Activated T-helper 1 cell treated with anti-CD3 and anti-CD28 coated beads, Interleukin-12 subunit alpha, Interleukin-12 subunit beta, Interleukin-2, Interleukin-4 antibody, amounts not matched to agents 30 ng/mL and 10 ng/mL and 1 ng/mL, durations not matched to agents 14 hours and 24 hours and 36 hours (primary cell): ENCODE data around the gene FOXN3. TPM values are rescaled to one million over a fixed set of nuclear protein-coding genes. Genes with fewer than 3 reads are reported as not detected.

ENCODE experiments used
- DNase-seq: peaks from one replicate; pipeline ENCODE4 v3.0.0; 2021; ENCODE audit warnings: low spot score
- H3K27ac Mint-ChIP-seq: one replicate; pipeline ENCODE4 v1.8.0; 2021; ENCODE audit warnings: mild to moderate bottlenecking, mixed read lengths
- H3K27me3 Mint-ChIP-seq: one replicate; pipeline ENCODE4 v1.8.0; 2022; ENCODE audit warnings: mild to moderate bottlenecking, moderate library complexity, mixed read lengths; ENCODE audit not compliant: insufficient read depth
- H3K36me3 Mint-ChIP-seq: one replicate; pipeline ENCODE4 v1.8.0; 2021; ENCODE audit warnings: low read depth, mixed read lengths
- H3K4me1 Mint-ChIP-seq: one replicate; pipeline ENCODE4 v1.8.0; 2021; ENCODE audit warnings: low read depth, mixed read lengths
- H3K4me3 Mint-ChIP-seq: one replicate; pipeline ENCODE4 v1.8.0; 2021; ENCODE audit warnings: mild to moderate bottlenecking, moderate library complexity, mixed read lengths
- H3K9me3 Mint-ChIP-seq: one replicate; pipeline ENCODE4 v1.8.0; 2021; ENCODE audit warnings: mixed read lengths
- intact Hi-C: fragments of 100-400 bp; cut with micrococcal nuclease; formaldehyde crosslinking; loops from one replicate; pipeline ENCODE4 v1.15.1; 2024
- total RNA-seq: library from RNA; stranded (reverse); gene quantifications from 2 replicates; pipeline ENCODE4 v1.2.3, GENCODE V29; 2022

Gene FOXN3
- total RNA-seq, 1 donor from 2014 or later, result 86.9 TPM

DNA sequence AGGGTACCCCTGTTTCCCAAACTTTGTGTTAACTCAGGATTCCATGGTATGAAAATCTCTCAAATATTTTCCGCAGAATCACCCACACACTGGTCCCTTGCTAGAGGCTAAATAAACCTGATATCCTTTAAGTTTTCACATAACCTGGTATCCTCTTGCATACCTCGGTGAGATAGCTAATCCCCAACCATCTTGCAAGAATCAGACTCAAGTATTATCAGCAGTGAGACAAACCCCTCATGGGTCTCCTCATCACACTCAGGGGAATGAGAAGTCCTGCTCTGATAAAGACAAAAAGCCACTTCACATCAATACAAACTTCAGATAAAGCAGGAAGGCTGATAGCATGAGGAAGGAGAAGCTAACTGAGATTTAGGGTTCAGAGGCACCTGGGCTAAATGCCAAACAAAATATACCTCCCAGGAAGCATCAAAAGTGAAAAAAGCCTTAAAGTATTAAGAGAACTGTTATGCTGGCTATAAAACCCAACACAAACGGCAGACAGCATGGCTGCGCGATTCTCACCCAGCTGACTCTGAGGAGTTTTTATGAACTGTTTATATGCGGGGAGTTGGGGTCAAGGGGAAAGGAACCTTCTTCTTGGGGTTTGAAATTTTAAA is 96.5 kb downstream of the FOXN3 start:
- Mint-ChIP-seq H3K4me3 (no peak overlapping the region), H3K9me3 (peaks cover 4% of the 10 kb centered on the region), H3K36me3 (peaks cover 24% of the 10 kb centered on the region), H3K27me3 (no peaks in the 10 kb centered on the region), H3K27ac (no peak overlapping the region), H3K4me1 (peaks cover 34% of the 10 kb centered on the region)
- intact Hi-C loops, result no loop called here
- no peak for DNase-seq

DNA sequence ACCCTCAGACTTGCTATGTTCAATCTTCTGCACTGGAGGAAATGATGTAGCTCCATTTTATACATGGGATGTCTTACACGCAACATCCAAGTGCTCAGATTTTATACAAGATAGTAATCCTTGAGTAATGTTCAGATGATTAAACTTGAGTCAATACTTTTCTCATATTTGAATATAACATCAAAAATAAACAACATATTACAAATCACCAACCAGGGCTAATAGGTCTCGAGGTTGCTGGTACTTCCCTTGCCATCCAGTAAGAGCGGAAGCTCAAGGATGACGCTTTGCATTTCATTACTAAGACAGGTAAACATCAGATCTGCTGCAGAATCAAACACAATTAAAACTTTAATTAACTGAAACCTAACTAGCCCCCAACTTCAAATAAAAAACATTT is 97.3 kb downstream of the FOXN3 start:
- H3K27ac Mint-ChIP-seq, result no peak overlapping the region
- H3K9me3 Mint-ChIP-seq, result peaks cover 4% of the 10 kb centered on the region
- DNase-seq, result no peak
- no peak overlapping the region for H3K4me3 Mint-ChIP-seq
- H3K36me3 Mint-ChIP-seq, result peaks cover 27% of the 10 kb centered on the region
- H3K27me3 Mint-ChIP-seq, result no peaks in the 10 kb centered on the region
- H3K4me1 Mint-ChIP-seq, result peaks cover 27% of the 10 kb centered on the region
- intact Hi-C loops, result no loop called here

DNA sequence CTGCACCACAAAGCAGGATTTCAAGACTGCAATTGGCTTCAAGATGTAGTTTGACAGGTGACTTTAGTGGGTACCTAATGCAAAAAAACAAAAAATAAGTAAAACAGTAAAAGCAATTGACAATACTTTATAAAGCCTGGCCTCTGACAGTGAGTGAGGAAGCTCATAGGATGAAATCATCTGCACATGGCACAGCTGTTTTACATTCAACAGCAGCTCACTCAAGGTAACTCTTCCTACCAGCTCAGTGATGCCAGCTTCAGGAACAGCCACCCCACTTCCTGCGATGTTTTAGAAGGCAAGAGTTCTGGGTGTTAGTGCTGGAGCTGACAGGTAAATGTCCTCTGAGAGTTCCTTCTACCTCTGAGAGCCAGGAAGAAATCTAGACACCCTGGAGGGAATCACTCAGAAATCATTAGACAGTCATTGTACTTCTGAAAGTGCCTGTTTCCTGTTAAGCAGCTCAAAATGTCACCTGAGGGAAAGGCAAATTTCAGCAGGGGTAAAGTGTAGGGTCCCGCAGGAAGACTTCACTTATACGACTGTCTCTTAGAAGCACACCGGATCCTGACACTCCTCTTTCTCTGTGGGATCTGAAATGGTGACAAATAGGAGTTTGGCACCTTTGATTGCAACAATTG is 99.9 kb downstream of the FOXN3 start:
- Mint-ChIP-seq H3K27ac (no peak overlapping the region), H3K36me3 (peaks cover 29% of the 10 kb centered on the region), H3K4me1 (peaks cover 27% of the 10 kb centered on the region), H3K27me3 (no peaks in the 10 kb centered on the region), H3K9me3 (peaks cover 7% of the 10 kb centered on the region), H3K4me3 (no peak overlapping the region)
- no peak for DNase-seq
- intact Hi-C loops, result no loop called here

DNA sequence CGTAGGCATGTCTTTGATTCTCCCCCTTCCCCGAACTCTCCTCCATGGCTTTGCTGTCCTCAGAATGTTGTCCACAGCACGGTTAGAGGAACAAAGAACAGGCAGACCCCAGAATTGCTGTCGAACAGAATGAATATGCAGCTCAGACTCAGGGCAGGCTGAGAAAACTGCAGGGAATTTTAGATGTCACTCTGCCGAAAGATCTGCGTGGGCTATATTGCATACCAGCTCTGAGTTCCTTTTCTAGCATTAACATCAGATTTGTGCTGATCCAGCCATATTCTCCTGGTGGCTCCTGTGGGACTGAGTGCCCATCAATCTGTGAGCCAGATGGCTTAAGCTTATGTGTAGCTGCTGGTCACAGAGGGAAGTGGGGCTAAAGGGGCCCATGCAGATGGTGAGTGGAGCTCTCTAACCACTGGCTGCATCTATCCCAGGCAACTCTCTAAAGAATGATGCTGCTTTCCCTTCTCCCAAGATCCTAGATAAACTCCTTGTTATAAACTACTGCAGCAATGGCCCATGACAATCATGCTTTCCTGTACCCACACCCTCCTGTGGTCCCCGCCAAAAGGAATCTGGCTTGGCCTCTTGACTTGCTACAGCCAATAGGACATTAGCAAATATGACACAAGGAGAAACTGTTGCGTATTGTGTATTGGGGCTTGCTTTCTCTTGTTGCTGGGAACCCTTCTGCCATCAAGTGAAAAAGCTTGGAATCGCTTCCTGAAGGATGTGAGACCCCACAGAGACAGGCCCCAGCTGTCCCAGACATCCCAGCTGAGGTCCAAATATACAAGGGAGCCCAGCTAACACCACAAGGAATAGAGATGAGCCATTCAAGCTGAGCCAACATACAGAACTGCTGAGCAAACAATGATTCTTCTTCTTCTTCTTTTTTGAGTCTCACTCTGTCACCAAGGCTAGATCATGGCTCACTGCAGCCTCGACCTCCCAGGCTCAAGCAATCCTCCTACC is 101.3 kb downstream of the FOXN3 start:
- no peak for DNase-seq
- intact Hi-C loops, result no loop called here
- Mint-ChIP-seq H3K4me1 (peaks cover 27% of the 10 kb centered on the region), H3K9me3 (peaks cover 7% of the 10 kb centered on the region), H3K4me3 (no peak overlapping the region), H3K27me3 (no peaks in the 10 kb centered on the region), H3K36me3 (peaks cover 26% of the 10 kb centered on the region), H3K27ac (no peak overlapping the region)

DNA sequence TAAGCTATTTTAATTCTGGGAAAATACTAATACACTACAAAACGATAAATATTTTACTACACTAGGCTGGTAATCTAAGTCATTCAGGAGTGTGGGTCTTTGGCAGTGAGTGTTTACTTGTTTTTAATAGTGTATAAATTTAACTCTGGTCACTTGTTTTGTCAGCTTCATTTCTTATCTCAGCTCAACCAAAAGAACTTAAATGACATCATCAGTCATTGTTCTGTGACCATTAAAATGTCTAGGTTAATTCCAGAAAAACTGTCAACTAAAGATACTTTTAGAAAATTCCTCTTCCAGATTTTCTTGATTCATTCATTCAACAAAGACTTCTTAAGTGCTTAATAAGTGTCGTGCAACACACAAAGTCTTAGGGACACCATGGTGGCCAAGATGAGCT is 102.8 kb downstream of the FOXN3 start:
- no peak for DNase-seq
- Mint-ChIP-seq H3K4me3 (no peak overlapping the region), H3K36me3 (peaks cover 21% of the 10 kb centered on the region), H3K4me1 (peaks cover 27% of the 10 kb centered on the region), H3K27ac (no peak overlapping the region), H3K9me3 (peaks cover 3% of the 10 kb centered on the region), H3K27me3 (no peaks in the 10 kb centered on the region)
- intact Hi-C loops, result no loop called here

DNA sequence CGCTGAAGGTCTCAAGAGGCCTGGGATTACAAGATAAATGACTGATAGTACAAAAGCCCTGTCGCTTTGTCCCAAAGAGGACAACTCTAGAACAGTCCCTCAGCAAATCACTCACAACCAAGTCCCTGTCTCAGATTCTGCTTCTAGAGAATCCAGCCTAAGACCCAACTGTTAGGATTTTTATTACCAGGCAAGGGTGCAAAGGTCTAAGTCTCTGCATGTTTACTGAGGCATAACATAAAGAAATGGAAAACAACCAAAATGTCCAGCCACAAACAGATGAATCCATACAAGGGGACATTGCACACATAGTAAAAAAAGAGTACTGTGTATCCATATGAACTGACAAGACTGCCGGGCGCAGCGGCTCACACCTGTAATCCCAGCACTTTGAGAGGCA is 104.1 kb downstream of the FOXN3 start:
- DNase-seq, result no peak
- H3K4me1 Mint-ChIP-seq, result peaks cover 25% of the 10 kb centered on the region
- H3K9me3 Mint-ChIP-seq, result peaks cover 3% of the 10 kb centered on the region
- H3K27ac Mint-ChIP-seq, result no peak overlapping the region
- H3K36me3 Mint-ChIP-seq, result peaks cover 15% of the 10 kb centered on the region
- H3K27me3 Mint-ChIP-seq, result no peaks in the 10 kb centered on the region
- no peak overlapping the region for H3K4me3 Mint-ChIP-seq
- intact Hi-C loops, result no loop called here

DNA sequence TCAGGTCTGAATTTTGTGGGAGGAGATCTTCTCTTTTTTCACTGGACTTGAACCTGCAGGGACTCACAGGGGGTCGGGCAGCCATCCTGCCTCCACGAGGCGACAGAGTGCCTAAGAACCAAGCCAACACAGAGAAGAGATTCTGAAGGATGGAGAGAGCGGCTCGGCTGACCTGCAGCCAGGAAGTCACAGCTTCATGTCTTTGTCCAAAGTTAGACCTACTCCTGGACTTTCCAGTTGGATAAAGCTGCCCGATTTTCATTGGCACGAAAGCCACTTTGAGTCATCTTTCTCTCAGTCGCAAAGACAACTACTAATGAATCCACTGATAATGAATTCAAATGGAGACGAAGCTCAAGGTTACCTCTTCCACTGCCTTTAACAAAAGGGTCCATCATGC is 106.8 kb downstream of the FOXN3 start:
- H3K27ac Mint-ChIP-seq, result no peak overlapping the region
- H3K9me3 Mint-ChIP-seq, result peaks cover 3% of the 10 kb centered on the region
- intact Hi-C loops, result no loop called here
- peaks cover 21% of the 10 kb centered on the region for H3K4me1 Mint-ChIP-seq
- no peaks in the 10 kb centered on the region for H3K27me3 Mint-ChIP-seq
- no peak for DNase-seq
- H3K4me3 Mint-ChIP-seq, result no peak overlapping the region
- peaks cover 11% of the 10 kb centered on the region for H3K36me3 Mint-ChIP-seq

DNA sequence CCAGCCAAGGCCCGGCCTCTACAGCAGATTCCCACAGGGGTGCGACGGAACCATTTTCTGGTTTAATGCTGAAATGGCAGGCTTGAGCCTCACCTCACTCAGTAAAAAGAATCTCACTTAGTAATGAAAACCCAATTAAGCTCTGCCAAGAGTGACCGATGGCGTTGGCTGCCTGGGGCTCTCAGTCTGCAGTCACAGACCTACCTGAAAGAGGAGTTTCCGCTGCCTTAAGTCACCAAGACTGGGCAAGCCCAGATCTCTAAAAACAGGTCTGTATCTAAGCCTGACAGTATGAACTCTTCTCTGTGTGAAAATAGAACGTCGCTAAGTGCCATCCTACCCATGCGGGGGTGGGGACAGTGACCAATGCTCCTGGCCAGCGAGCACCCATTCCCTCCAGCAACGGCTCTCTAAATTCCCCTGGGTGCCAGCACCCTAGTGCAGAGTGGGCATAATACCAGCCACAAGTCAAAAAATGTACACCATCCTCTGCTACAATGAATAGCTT is 107.3 kb downstream of the FOXN3 start:
- Mint-ChIP-seq H3K27me3 (no peaks in the 10 kb centered on the region), H3K36me3 (peaks cover 6% of the 10 kb centered on the region), H3K4me3 (no peak overlapping the region), H3K9me3 (peaks cover 3% of the 10 kb centered on the region), H3K4me1 (peaks cover 26% of the 10 kb centered on the region), H3K27ac (no peak overlapping the region)
- intact Hi-C loops, result no loop called here
- no peak for DNase-seq

DNA sequence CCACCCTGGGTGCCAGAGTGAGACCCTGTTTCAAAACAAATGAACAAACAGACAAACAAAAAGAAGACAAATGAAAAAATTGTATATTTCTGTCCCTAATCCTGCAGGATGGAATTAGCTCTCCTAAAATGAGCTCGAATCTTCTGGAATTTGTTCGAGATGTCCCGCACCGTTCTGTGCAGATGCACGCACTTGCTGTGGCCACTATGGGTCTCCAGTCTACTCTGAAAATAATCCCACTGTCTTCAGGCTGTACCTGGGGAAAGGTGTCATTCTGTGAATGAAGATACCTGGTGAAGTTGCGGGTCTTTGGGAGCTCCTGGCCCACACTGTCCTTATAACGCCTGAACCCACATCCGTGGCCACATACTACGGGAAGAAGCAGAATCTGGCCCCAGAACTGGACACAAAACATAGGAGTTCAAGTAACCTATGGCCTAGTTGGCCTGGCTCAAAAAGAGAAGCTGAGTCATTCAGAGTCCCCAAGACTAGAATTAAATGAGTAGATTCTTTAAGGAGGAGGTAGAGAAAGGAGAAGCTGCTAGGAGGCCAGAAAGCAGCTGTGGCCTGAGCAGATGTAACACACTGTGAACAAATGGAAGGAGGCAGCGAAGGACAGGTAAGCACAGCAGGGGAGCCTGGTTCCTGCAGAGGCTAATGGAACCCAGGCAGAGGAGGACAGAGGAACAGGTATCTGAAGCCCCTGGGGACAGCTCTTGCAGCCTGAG is 108.6 kb downstream of the FOXN3 start:
- no peak for DNase-seq
- no peak overlapping the region for H3K4me3 Mint-ChIP-seq
- intact Hi-C loops, result no loop called here
- no peaks in the 10 kb centered on the region for H3K9me3 Mint-ChIP-seq
- H3K4me1 Mint-ChIP-seq, result peaks cover 30% of the 10 kb centered on the region
- peak overlapping the region; percentile 32 for H3K27ac Mint-ChIP-seq
- no peaks in the 10 kb centered on the region for H3K27me3 Mint-ChIP-seq
- H3K36me3 Mint-ChIP-seq, result peaks cover 4% of the 10 kb centered on the region

DNA sequence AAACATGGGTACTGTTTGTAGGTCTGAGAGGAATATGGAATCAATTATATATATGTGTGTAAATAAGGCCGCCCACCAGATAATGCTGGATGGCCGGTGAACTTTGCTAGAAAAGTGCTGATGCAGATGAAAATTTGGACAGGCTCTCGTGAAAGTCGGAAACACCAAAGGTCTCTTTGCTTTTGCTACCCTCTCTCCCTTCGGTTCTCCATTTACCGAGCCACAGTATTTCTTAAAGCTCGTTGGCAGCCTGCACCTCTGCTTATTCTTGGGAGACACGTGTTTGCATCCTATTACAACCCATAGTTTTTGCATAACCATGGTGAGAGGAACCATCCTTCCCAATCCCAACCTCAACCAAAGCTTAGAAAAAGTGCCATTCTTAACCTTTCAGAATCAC is 109.6 kb downstream of the FOXN3 start:
- Mint-ChIP-seq H3K9me3 (no peaks in the 10 kb centered on the region), H3K27me3 (no peaks in the 10 kb centered on the region), H3K27ac (peak overlapping the region; percentile 31), H3K4me1 (peaks cover 40% of the 10 kb centered on the region), H3K36me3 (peaks cover 5% of the 10 kb centered on the region), H3K4me3 (no peak overlapping the region)
- intact Hi-C loops, result no loop called here
- no peak for DNase-seq

DNA sequence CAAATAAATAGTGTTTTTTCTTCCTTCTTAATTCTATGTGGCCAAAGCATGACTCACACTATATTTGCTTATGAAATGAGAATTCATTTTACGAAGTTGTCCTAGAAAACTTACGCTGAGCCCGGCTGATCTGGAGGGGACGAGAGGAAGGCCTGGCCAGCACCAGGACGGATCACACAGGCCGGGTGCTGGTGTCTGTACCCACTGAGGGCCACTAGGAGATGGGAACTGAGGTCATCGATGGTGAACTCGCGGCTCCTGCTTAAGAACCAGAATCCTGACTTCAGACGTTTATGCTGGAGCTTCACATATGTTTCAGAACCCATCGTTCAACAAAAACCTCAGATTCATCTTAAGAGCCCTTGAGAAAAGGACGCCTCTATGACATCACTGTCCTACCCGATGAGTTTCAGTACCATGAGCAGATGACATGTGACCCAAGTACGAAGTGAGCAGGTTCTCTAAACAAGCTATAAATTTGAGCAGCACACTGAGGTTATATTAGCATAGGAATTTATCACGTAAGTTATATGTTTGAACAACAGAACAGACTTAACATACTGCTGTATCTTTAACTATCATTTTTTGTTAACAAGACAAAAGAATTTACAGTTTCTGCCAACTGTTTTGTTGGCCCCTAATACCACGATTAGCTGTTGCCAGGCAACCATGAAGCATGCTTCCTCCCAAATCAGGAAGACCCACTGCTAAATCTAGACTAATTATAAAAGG is 111.9 kb downstream of the FOXN3 start:
- peaks cover 14% of the 10 kb centered on the region for H3K36me3 Mint-ChIP-seq
- peaks cover 49% of the 10 kb centered on the region for H3K4me1 Mint-ChIP-seq
- H3K27me3 Mint-ChIP-seq, result no peaks in the 10 kb centered on the region
- H3K9me3 Mint-ChIP-seq, result no peaks in the 10 kb centered on the region
- DNase-seq, result no peak
- intact Hi-C loops, result loop anchor here (1.0 to 5.0 kb wide), 6 partner anchors 20 to 312 kb away; no protein-coding TSS in a partner anchor
- peak overlapping the region; percentile 64 for H3K4me3 Mint-ChIP-seq
- H3K27ac Mint-ChIP-seq, result peak overlapping the region; percentile 87

DNA sequence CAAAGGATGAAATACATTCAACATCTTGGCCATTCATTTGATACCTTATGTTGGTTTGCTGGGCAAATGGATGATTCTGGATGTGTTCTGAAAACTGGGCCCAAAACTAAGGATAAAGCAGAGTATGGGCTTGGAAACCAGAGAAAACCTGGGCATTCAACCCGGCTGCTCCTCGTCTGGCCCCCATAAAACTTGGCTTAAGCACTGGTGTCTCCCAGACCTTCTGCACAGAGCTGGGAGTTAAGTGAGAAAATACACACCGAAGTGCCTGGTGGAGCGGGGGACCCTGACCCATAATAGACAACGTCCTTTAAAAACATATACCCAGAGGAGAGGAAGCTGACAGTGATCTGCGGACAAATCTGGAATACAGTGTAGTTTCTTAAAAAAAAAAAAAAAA is 112.5 kb downstream of the FOXN3 start:
- intact Hi-C loops, result loop anchor here (1.0 to 5.0 kb wide), 6 partner anchors 20 to 313 kb away; no protein-coding TSS in a partner anchor
- no peak for DNase-seq
- Mint-ChIP-seq H3K4me1 (peaks cover 49% of the 10 kb centered on the region), H3K27me3 (no peaks in the 10 kb centered on the region), H3K4me3 (peak overlapping the region; percentile 76), H3K27ac (peak overlapping the region; percentile 87), H3K36me3 (peaks cover 19% of the 10 kb centered on the region), H3K9me3 (peaks cover 4% of the 10 kb centered on the region)
